Breast epithelium (tissue), 4 donors: ENCODE measurements around the gene PTOV1. TPM values are rescaled to one million over a fixed set of nuclear protein-coding genes. Genes with fewer than 3 reads are reported as not detected.
A peak's percentile ranks its signal among the peaks of the same experiment; 100 is the strongest.

Source experiments
- DNase-seq, 2 donors: peaks; one replicate each; pipeline ENCODE4 v3.0.0-alpha.2; 2019; ENCODE audit warnings: low spot score in 2 of 2
- H3K27ac ChIP-seq, 2 donors: fragments of 200-600 bp; sonication (generic) in 1 of 2; one replicate each; pipeline ENCODE4 v1.5.1; 2016 to 2019; ENCODE audit warnings: mild to moderate bottlenecking in 1 of 2
- H3K27me3 ChIP-seq, 2 donors: fragments of 200-600 bp; sonication (generic) in 1 of 2; one replicate each; pipeline versions ENCODE4 v1.5.1 to v1.6.0; 2017 to 2019; ENCODE audit warnings: control low read depth in 1 of 2, mild to moderate bottlenecking in 1 of 2
- H3K36me3 ChIP-seq: fragments of 200-600 bp; one replicate; pipeline ENCODE4 v1.5.1; 2019
- H3K4me1 ChIP-seq, 2 donors: fragments of 200-600 bp; sonication (generic); one replicate each; pipeline ENCODE4 v1.5.1; 2016 to 2019; ENCODE audit warnings: control low read depth in 1 of 2
- H3K4me3 ChIP-seq, 3 donors: fragments of 200-600 bp; sonication (generic); 1 replicate in 2 of 3; 2 replicates in 1 of 3; pipeline ENCODE4 v1.5.1; 2016 to 2019; ENCODE audit warnings: mild to moderate bottlenecking in 3 of 3, moderate library complexity in 2 of 3
- H3K9me3 ChIP-seq, 2 donors: fragments of 200-600 bp; sonication (generic) in 1 of 2; one replicate each; pipeline ENCODE4 v1.5.1; 2016 to 2019; ENCODE audit warnings: control low read depth in 1 of 2
- CTCF ChIP-seq, 3 donors: fragments of 450-650 bp; IDR thresholded peaks; one replicate each; pipeline ENCODE4 v1.5.1; 2016 to 2017; ENCODE audit warnings: antibody characterized with exemption in 3 of 3, mild to moderate bottlenecking in 3 of 3, moderate library complexity in 3 of 3
- POLR2A ChIP-seq: fragments of 450-650 bp; IDR thresholded peaks from one replicate; pipeline ENCODE4 v1.6.1; 2016; ENCODE audit warnings: antibody characterized with exemption, mild to moderate bottlenecking, moderate library complexity
- POLR2AphosphoS5 ChIP-seq, 3 donors: sonication (generic); formaldehyde crosslinking; IDR thresholded peaks; one replicate each; pipeline ENCODE4 v1.6.1; 2017; ENCODE audit warnings: antibody characterized with exemption in 3 of 3
- intact Hi-C: fragments of 100-400 bp; cut with DNase I; formaldehyde crosslinking; loops from one replicate; pipeline ENCODE4 v1.15.1; 2023; ENCODE audit warnings: low total_unique reads
- total RNA-seq, 3 donors: library from RNA; depleted of rRNA; stranded (reverse); fragments of >200 nt; gene quantifications; one replicate each; pipeline ENCODE4 v1.1.0, GENCODE V29; 2016

PTOV1 gene
- total RNA-seq, 3 donors from 2014 or later: 45.1 to 95.0 (median 90.3) TPM

DNA sequence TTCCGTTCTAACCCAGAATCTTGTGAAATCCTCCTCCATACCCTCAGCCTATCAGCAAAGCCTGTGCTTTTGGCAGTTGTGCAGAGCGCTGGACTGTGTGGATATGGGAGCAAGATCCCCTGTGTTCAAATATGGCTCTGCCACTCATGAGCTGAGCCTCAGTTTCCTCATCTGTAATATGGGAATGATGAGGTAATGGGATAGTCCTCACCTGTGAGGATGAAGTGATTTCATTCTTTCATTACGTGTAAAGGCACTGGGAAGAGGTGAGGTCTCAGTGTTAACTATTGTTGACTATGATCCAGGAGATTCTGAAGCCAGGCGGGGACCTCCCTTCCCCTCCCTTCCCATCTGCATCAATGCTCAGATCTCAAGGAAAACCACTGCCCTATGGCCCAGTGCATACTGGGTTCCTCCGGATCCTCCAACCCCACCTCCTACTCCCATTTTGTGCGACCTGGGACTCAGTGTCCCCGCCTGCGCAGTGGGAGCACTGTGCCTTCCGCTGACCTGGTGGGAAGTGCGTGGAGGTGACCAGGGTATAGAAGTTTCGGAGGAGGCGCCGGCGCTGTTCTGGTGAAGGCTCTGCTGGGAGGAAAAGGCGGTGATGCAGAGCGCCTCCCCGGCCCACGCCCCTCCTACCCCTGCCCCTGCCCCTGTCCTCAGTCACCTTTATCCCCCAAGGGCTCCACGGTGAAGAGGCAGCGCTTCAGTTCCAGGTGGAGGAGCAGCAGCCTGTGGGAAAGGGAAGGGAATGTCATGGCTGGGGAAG is 42.9 kb upstream of the PTOV1 start:
- H3K27ac ChIP-seq: peak overlapping the region; percentile 92 to 98
- H3K9me3 ChIP-seq: no peaks in the 10 kb centered on the region
- intact Hi-C loops: no loop called here
- H3K4me1 ChIP-seq: peaks cover 7 to 14% of the 10 kb centered on the region in 2 donors
- TF ChIP-seq POLR2A: no peak
- TF ChIP-seq CTCF (IDR thresholded peaks at IDR 0.05): no peak
- TF ChIP-seq POLR2AphosphoS5 (IDR thresholded peaks at IDR 0.05): no peak
- no peak for DNase-seq
- H3K36me3 ChIP-seq: no peaks in the 10 kb centered on the region
- H3K27me3 ChIP-seq: no peaks in the 10 kb centered on the region
- H3K4me3 ChIP-seq: peak overlapping the region; percentile 73 to 96 (median 76)

DNA sequence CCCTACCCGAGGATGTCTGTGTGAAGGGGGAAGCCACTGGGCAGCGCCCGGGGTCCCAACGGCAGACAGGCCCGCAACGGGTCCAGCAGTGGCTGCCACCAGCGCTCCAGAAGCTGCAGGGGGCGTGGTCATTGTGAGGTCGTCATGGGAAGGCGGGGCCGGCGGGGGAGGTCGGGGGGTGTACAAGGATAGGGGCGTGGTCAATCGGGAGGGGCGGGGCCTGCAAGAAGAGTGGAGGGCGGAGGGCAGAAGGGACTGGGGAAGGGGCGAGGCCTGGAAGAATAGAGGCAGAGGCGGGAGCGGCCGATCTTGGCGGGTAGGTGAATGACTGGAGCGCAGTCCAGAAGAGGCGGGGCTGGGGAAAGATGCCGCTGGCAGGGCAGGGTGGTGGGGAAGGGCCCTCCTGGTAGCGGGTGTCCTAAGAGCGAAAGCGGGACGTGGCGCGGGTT is 42.2 kb upstream of the PTOV1 start:
- DNase-seq: peak; percentile 90 to 98
- intact Hi-C loops: no loop called here
- TF ChIP-seq POLR2AphosphoS5 (IDR thresholded peaks at IDR 0.05) (peak in 2 of 3 donors; percentile 21 to 30), POLR2A (peak; percentile 35), CTCF (IDR thresholded peaks at IDR 0.05) (no peak)
- peaks cover 7 to 14% of the 10 kb centered on the region in 2 donors for H3K4me1 ChIP-seq
- no peaks in the 10 kb centered on the region for H3K27me3 ChIP-seq
- no peaks in the 10 kb centered on the region for H3K36me3 ChIP-seq
- H3K27ac ChIP-seq: peak overlapping the region; percentile 92 to 98
- H3K4me3 ChIP-seq: peak overlapping the region; percentile 73 to 96 (median 76)
- no peaks in the 10 kb centered on the region for H3K9me3 ChIP-seq

DNA sequence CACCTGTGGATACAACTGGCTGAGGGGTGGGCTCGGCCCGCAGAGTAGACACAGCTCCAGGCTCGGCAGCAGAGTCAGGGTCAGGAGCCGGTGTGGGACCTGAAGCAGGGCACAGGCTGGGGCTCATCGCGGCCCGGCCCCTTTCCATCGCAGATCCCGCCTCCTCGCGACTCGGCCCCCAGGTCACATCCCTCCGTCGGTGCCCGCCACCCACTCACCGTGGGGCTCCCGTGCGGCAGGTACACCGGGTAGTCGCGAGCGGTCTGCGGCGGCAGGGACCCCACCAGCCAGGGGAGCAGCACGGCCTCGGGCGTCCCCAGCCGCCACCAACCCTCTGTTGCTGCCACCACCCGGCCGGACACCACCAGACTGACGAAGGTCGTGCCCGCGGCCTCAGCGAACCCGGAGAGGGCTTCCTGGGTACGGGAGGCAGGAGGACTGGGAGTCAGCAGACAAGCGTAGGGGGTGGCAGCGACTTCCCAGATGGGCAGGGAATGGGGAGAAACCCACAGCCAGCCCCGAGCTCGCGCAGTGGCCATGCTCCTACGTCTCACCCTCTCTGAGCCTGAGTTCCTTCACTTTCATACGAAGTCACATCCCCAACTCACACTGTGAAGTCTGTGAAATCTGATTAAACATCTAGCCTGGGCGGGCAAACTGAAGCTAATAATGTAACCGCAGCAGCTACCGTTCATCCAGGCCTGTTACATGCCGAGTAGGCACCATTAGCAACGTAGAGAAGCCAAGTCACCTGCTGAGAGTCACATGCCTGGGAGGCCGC is 41.6 kb upstream of the PTOV1 start:
- H3K27ac ChIP-seq: peak overlapping the region; percentile 92 to 98
- TF ChIP-seq POLR2AphosphoS5 (IDR thresholded peaks at IDR 0.05) (peak in 1 of 3 donors; percentile 62), POLR2A (no peak), CTCF (IDR thresholded peaks at IDR 0.05) (no peak)
- no peaks in the 10 kb centered on the region for H3K36me3 ChIP-seq
- H3K4me1 ChIP-seq: peaks cover 7 to 14% of the 10 kb centered on the region in 2 donors
- H3K4me3 ChIP-seq: peak overlapping the region; percentile 73 to 96 (median 76)
- H3K9me3 ChIP-seq: no peaks in the 10 kb centered on the region
- peak; percentile 51 to 75 for DNase-seq
- H3K27me3 ChIP-seq: no peaks in the 10 kb centered on the region
- intact Hi-C loops: no loop called here

GRCh38 chr19:49809941-49810389 is 41.0 kb upstream of the PTOV1 start:
- TF ChIP-seq POLR2A (no peak), POLR2AphosphoS5 (IDR thresholded peaks at IDR 0.05) (no peak), CTCF (IDR thresholded peaks at IDR 0.05) (no peak)
- Histone ChIP-seq H3K4me1 (peaks cover 7 to 14% of the 10 kb centered on the region in 2 donors), H3K4me3 (peak overlapping the region; percentile 73 to 96 (median 76)), H3K27me3 (no peaks in the 10 kb centered on the region), H3K36me3 (no peaks in the 10 kb centered on the region), H3K9me3 (no peaks in the 10 kb centered on the region), H3K27ac (peak overlapping the region; percentile 92 to 98)
- intact Hi-C loops: no loop called here
- DNase-seq: no peak
